ENCODE results near the gene MPRIP. TPM values are rescaled to one million over a fixed set of nuclear protein-coding genes. Genes with fewer than 3 reads are reported as not detected.

Gene MPRIP
- total and polyA plus RNA-seq, 4 donors, result 87.7 to 186 (median 162) TPM

DNA sequence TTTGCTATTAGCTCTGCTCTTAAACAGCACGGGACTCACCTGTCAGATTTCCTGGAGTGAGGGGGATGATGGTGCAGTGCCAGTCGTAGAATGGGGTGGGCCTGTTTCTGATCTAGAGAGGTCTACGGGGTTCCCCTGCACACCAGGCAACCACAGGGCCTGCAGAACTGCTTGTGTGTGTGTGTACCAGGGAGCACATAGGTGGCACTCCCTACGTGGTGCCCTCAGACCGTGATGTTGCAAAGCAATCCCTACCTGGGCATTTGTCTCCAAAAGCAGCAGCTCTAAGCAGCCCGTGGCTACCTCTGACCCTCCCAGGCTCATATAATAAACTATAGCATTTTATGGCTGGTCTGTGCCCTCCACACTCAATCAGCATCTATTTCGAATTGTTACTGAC, 38.5 kb downstream of the MPRIP start:
- H3K4me3 ChIP-seq (ENCODE audit: low read depth, low read length), result no peak overlapping the region
- peaks cover 25% of the 10 kb centered on the region for H3K4me1 ChIP-seq (ENCODE audit: control insufficient read depth, insufficient read depth, low read length)
- no peak overlapping the region for H3K27ac ChIP-seq (ENCODE audit: low read depth, low read length)
- WGBS (ENCODE audit: insufficient coverage), result 100% methylated on average over 2 of the region's 7 CpGs
- H3K9me3 ChIP-seq (ENCODE audit: control insufficient read depth, insufficient read depth, low read length), result no peaks in the 10 kb centered on the region
- H3K27me3 ChIP-seq (ENCODE audit: control insufficient read depth, insufficient read depth, low read length), result no peaks in the 10 kb centered on the region
- H3K36me3 ChIP-seq (ENCODE audit: control insufficient read depth, insufficient read depth, low read length), result peaks cover 43% of the 10 kb centered on the region
- DNase-seq (ENCODE audit: low read depth in 4 of 6, low spot score in 6 of 6), result no peak

GRCh38 chr17:17081304-17081940, 39.2 kb downstream of the MPRIP start:
- Histone ChIP-seq H3K4me3 (ENCODE audit: low read depth, low read length) (no peak overlapping the region), H3K9me3 (ENCODE audit: control insufficient read depth, insufficient read depth, low read length) (no peaks in the 10 kb centered on the region), H3K27me3 (ENCODE audit: control insufficient read depth, insufficient read depth, low read length) (no peaks in the 10 kb centered on the region), H3K27ac (ENCODE audit: low read depth, low read length) (no peak overlapping the region), H3K4me1 (ENCODE audit: control insufficient read depth, insufficient read depth, low read length) (peaks cover 25% of the 10 kb centered on the region), H3K36me3 (ENCODE audit: control insufficient read depth, insufficient read depth, low read length) (peaks cover 41% of the 10 kb centered on the region)
- DNase-seq (ENCODE audit: low read depth in 4 of 6, low spot score in 6 of 6), result no peak
- 84% methylated on average over 10 of the region's 13 CpGs for WGBS (ENCODE audit: insufficient coverage)

DNA sequence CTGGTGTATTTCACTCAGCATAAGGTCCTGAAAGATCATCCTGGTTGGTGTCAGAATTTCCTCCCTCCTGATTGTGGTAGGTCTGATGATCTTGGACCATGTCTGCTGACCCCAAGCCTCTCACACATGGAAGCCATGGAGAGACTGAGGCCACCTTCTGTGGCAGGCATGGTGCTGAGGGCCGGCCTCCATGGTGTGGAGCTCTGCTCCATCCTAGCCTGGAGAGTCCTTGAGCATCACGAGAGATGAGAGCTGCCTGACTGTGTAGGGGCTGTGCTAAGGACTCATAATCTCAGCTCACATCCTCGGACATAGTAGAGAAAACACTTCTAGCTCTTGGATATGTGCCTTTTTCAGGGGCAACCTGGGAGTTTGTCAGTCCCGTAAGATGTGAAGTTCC, 40.6 kb downstream of the MPRIP start:
- Histone ChIP-seq H3K36me3 (ENCODE audit: control insufficient read depth, insufficient read depth, low read length) (peaks cover 41% of the 10 kb centered on the region), H3K27ac (ENCODE audit: low read depth, low read length) (no peak overlapping the region), H3K4me1 (ENCODE audit: control insufficient read depth, insufficient read depth, low read length) (peaks cover 25% of the 10 kb centered on the region), H3K4me3 (ENCODE audit: low read depth, low read length) (no peak overlapping the region), H3K27me3 (ENCODE audit: control insufficient read depth, insufficient read depth, low read length) (no peaks in the 10 kb centered on the region), H3K9me3 (ENCODE audit: control insufficient read depth, insufficient read depth, low read length) (no peaks in the 10 kb centered on the region)
- no peak for DNase-seq (ENCODE audit: low read depth in 4 of 6, low spot score in 6 of 6)
- 94% methylated on average over 3 of the region's 4 CpGs for WGBS (ENCODE audit: insufficient coverage)

DNA sequence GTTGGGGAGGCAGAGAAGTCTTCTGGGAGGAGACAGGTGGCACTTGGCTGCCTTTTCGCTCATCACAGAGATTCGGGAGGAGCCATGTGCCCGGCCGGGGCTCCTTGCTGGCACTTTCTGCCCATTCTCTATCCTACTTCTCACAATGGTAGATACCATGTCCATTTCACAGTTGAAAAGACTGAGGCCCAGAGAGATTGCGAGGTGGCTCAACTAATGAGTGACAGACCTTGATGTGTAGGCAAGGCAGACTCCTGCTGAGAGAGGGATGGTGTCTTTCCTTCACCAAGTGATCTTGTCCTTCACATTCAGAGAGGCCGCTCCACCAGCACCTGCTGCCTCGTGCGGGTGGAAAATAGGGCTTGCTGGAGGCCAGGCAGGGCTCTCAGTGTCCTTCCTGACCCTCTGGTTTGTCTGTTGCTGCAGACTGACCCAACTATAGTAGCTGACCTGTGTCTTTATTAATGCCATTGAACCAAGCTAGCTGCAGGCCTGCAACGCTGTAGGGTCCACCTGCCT, 42.1 kb downstream of the MPRIP start:
- Histone ChIP-seq H3K36me3 (ENCODE audit: control insufficient read depth, insufficient read depth, low read length) (peaks cover 42% of the 10 kb centered on the region), H3K4me3 (ENCODE audit: low read depth, low read length) (no peak overlapping the region), H3K9me3 (ENCODE audit: control insufficient read depth, insufficient read depth, low read length) (no peaks in the 10 kb centered on the region), H3K27ac (ENCODE audit: low read depth, low read length) (no peak overlapping the region), H3K4me1 (ENCODE audit: control insufficient read depth, insufficient read depth, low read length) (peaks cover 16% of the 10 kb centered on the region), H3K27me3 (ENCODE audit: control insufficient read depth, insufficient read depth, low read length) (no peaks in the 10 kb centered on the region)
- no peak for DNase-seq (ENCODE audit: low read depth in 4 of 6, low spot score in 6 of 6)
- WGBS (ENCODE audit: insufficient coverage), result 100% methylated on average over 2 of the region's 9 CpGs

GRCh38 chr17:17084941-17085340, 42.7 kb downstream of the MPRIP start:
- Histone ChIP-seq H3K27me3 (ENCODE audit: control insufficient read depth, insufficient read depth, low read length) (no peaks in the 10 kb centered on the region), H3K4me3 (ENCODE audit: low read depth, low read length) (no peak overlapping the region), H3K36me3 (ENCODE audit: control insufficient read depth, insufficient read depth, low read length) (peaks cover 44% of the 10 kb centered on the region), H3K4me1 (ENCODE audit: control insufficient read depth, insufficient read depth, low read length) (peaks cover 11% of the 10 kb centered on the region), H3K27ac (ENCODE audit: low read depth, low read length) (no peak overlapping the region), H3K9me3 (ENCODE audit: control insufficient read depth, insufficient read depth, low read length) (no peaks in the 10 kb centered on the region)
- no peak for DNase-seq (ENCODE audit: low read depth in 4 of 6, low spot score in 6 of 6)
- WGBS (ENCODE audit: insufficient coverage), result 78% methylated on average over 3 of the region's 6 CpGs

GRCh38 chr17:17086585-17086984, 44.3 kb downstream of the MPRIP start:
- Histone ChIP-seq H3K9me3 (ENCODE audit: control insufficient read depth, insufficient read depth, low read length) (no peaks in the 10 kb centered on the region), H3K27me3 (ENCODE audit: control insufficient read depth, insufficient read depth, low read length) (no peaks in the 10 kb centered on the region), H3K36me3 (ENCODE audit: control insufficient read depth, insufficient read depth, low read length) (peaks cover 61% of the 10 kb centered on the region), H3K27ac (ENCODE audit: low read depth, low read length) (no peak overlapping the region), H3K4me1 (ENCODE audit: control insufficient read depth, insufficient read depth, low read length) (peaks cover 10% of the 10 kb centered on the region), H3K4me3 (ENCODE audit: low read depth, low read length) (no peak overlapping the region)
- 100% methylated on average over 2 of the region's 6 CpGs for WGBS (ENCODE audit: insufficient coverage)
- no peak for DNase-seq (ENCODE audit: low read depth in 4 of 6, low spot score in 6 of 6)

DNA sequence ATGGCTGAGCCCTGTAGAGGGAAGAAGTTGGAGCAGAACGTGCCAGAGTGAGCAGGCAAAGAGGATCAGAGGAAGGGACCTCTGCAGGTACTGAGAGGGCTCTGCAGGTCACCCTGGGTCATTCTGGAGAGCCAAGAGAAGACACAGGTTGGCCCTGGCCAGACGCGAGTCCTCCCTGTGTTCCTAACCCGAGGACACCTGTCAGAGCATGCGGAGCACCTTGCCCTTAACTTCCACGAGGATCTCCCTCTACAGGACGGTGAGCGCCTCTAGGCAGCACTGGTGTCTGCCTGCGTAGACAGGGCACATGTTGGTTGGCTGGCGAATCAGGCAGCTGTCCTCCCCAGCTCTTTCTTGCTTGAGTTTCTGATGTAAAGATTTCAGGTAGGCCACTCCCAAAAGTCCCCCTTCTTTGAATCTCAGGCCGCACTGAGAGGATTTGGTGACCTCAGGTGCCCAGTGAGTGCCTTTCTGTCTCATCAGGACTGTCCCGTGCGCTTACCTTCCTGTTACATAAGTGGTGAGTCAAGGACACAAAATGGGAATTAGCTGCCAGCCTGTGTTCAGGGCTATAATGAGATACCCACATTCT, 45.3 kb downstream of the MPRIP start:
- H3K27ac ChIP-seq (ENCODE audit: low read depth, low read length), result no peak overlapping the region
- H3K27me3 ChIP-seq (ENCODE audit: control insufficient read depth, insufficient read depth, low read length), result no peaks in the 10 kb centered on the region
- H3K4me3 ChIP-seq (ENCODE audit: low read depth, low read length), result no peak overlapping the region
- peaks cover 14% of the 10 kb centered on the region for H3K4me1 ChIP-seq (ENCODE audit: control insufficient read depth, insufficient read depth, low read length)
- no peak for DNase-seq (ENCODE audit: low read depth in 4 of 6, low spot score in 6 of 6)
- WGBS (ENCODE audit: insufficient coverage), result 94% methylated on average over 12 of the region's 13 CpGs
- H3K9me3 ChIP-seq (ENCODE audit: control insufficient read depth, insufficient read depth, low read length), result no peaks in the 10 kb centered on the region
- H3K36me3 ChIP-seq (ENCODE audit: control insufficient read depth, insufficient read depth, low read length), result peaks cover 60% of the 10 kb centered on the region

GRCh38 chr17:17088086-17088485, 45.8 kb downstream of the MPRIP start:
- Histone ChIP-seq H3K27me3 (ENCODE audit: control insufficient read depth, insufficient read depth, low read length) (no peaks in the 10 kb centered on the region), H3K36me3 (ENCODE audit: control insufficient read depth, insufficient read depth, low read length) (peaks cover 58% of the 10 kb centered on the region), H3K4me3 (ENCODE audit: low read depth, low read length) (no peak overlapping the region), H3K27ac (ENCODE audit: low read depth, low read length) (no peak overlapping the region), H3K4me1 (ENCODE audit: control insufficient read depth, insufficient read depth, low read length) (peaks cover 17% of the 10 kb centered on the region), H3K9me3 (ENCODE audit: control insufficient read depth, insufficient read depth, low read length) (no peaks in the 10 kb centered on the region)
- DNase-seq (ENCODE audit: low read depth in 4 of 6, low spot score in 6 of 6), result no peak
- 85% methylated on average over 4 of the region's 10 CpGs for WGBS (ENCODE audit: insufficient coverage)

DNA sequence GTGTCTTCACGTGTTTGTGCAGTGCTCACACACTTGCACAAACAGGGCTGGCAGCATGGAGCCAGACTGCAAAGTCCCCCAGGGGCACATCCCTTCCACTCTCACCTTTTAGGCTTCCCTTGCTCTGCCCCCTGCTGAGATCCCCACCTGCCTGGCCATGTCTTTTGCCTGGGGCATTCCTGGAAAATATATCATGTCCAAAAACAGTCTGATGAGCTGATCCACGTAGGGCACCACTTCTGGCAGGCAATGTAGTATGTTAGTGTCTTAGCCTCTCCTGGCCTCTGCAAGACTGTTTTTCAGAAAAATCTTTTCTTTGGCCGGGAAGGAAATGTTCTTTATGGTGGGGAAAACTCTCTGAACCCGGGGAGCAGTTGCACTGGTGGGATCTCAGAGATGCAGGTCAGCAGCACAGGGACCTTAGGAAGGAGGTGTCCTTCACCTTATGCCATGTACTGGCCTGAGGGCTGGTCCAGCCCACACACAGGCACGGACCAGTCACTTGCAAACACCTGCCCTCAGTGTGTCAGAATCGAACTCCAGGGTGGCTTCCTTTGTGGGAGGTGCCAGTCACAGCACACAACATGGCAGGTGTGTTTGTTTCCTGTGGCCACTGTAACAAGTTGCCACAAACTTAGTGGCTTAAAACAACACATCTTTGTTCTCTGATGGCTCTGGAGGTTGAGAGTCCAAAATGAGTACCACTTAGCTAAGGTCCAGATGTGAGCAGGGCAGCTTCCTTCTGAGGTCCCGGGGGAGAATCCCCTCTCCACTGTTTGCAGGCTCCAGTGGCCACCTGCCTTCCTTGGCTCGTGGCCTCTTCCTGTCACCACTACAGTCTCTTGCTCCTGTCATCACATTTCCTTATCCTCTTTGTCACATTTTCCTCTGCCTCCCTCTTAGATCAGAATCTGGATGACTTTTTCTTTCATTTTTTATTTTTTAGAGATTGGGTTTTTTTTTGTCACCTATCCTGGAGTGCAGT, 46.6 kb downstream of the MPRIP start:
- 68% methylated on average over 8 of the region's 8 CpGs for WGBS (ENCODE audit: insufficient coverage)
- H3K27ac ChIP-seq (ENCODE audit: low read depth, low read length), result no peak overlapping the region
- no peak overlapping the region for H3K4me3 ChIP-seq (ENCODE audit: low read depth, low read length)
- H3K4me1 ChIP-seq (ENCODE audit: control insufficient read depth, insufficient read depth, low read length), result peaks cover 17% of the 10 kb centered on the region
- H3K9me3 ChIP-seq (ENCODE audit: control insufficient read depth, insufficient read depth, low read length), result no peaks in the 10 kb centered on the region
- H3K27me3 ChIP-seq (ENCODE audit: control insufficient read depth, insufficient read depth, low read length), result no peaks in the 10 kb centered on the region
- H3K36me3 ChIP-seq (ENCODE audit: control insufficient read depth, insufficient read depth, low read length), result peaks cover 58% of the 10 kb centered on the region
- no peak for DNase-seq (ENCODE audit: low read depth in 4 of 6, low spot score in 6 of 6)
